AG04450 (cell line): ENCODE measurements around the gene ANO7. TPM values are rescaled to one million over a fixed set of nuclear protein-coding genes. Genes with fewer than 3 reads are reported as not detected.

Source experiments
- CTCF ChIA-PET: fragments of 300-600, 350-600 bp; formaldehyde crosslinking; extraction: SDS; loops from one replicate; lab custom pipeline; 2022; ENCODE audit warnings: antibody characterized with exemption, inconsistent platforms; lab: Charles Lee
- POLR2A ChIA-PET: fragments of 350-600 bp; formaldehyde crosslinking; extraction: SDS; loops from one replicate; lab custom pipeline; 2021; ENCODE audit warnings: antibody characterized with exemption, inconsistent platforms; lab: Yijun Ruan, JAX
- DNase-seq: peaks from one replicate; pipeline ENCODE4 v3.0.0-alpha.2; 2011; ENCODE audit warnings: low read depth, low spot score
- H3K27ac ChIP-seq: one replicate; pipeline ENCODE4 v1.5.1; 2012; ENCODE audit warnings: low read depth, low read length, control low read depth
- H3K27me3 ChIP-seq: one replicate; pipeline ENCODE4 v1.6.0; 2012; ENCODE audit warnings: low read length; ENCODE audit not compliant: control insufficient read depth, insufficient read depth
- H3K4me3 ChIP-seq: 2 replicates; pipeline ENCODE4 v1.5.1; 2011; ENCODE audit warnings: mild to moderate bottlenecking, low read depth, low read length, control low read depth
- H3K9me3 ChIP-seq: 2 replicates; pipeline ENCODE4 v1.5.1; 2012; ENCODE audit warnings: low read length; ENCODE audit not compliant: control insufficient read depth, insufficient read depth
- CTCF ChIP-seq: IDR thresholded peaks from 2 replicates; pipeline ENCODE4 v1.5.1; 2011; ENCODE audit warnings: low read depth, low read length, control low read depth, inconsistent platforms
- polyA plus RNA-seq: library from polyadenylated mRNA; depleted of rRNA; stranded (reverse); fragments of >200 nt; gene quantifications from 2 replicates; pipeline ENCODE4 v1.2.3, GENCODE V29; 2011

The ANO7 gene
- polyA plus RNA-seq, 1 experiment = 0.21 TPM

- no peak for DNase-seq
- Histone ChIP-seq H3K4me3 (no peak overlapping the region), H3K9me3 (no peaks in the 10 kb centered on the region), H3K27me3 (no peaks in the 10 kb centered on the region), H3K27ac (no peak overlapping the region)
- ChIA-PET POLR2A (no interaction called here), CTCF (no interaction called here)
- TF ChIP-seq CTCF = no peak
These were observed 24.8 kb upstream of the ANO7 start for GRCh38 chr2:241163601-241164118.

GRCh38 chr2:241168366-241168765 lies 20.1 kb upstream of the ANO7 start:
- CTCF ChIA-PET = interaction anchor here (1.1 kb wide), 1 partner anchor 317 kb away, joined by 3 read pairs; no protein-coding TSS in a partner anchor
- H3K9me3 ChIP-seq = peaks cover 7% of the 10 kb centered on the region
- no peak overlapping the region for H3K27ac ChIP-seq
- no peak overlapping the region for H3K4me3 ChIP-seq
- DNase-seq = no peak
- TF ChIP-seq CTCF = no peak
- no peaks in the 10 kb centered on the region for H3K27me3 ChIP-seq
- POLR2A ChIA-PET = no interaction called here

GRCh38 chr2:241173557-241173956 lies 14.9 kb upstream of the ANO7 start:
- Histone ChIP-seq H3K9me3 (peaks cover 7% of the 10 kb centered on the region), H3K4me3 (no peak overlapping the region), H3K27me3 (no peaks in the 10 kb centered on the region), H3K27ac (no peak overlapping the region)
- no peak for DNase-seq
- no peak for TF ChIP-seq CTCF
- CTCF ChIA-PET = no interaction called here
- POLR2A ChIA-PET = interaction anchor here (0.6 to 0.7 kb wide), 3 partner anchors 15 to 793 kb away, joined by 3 to 7 read pairs (median 5); no protein-coding TSS in a partner anchor

- ChIA-PET POLR2A (no interaction called here), CTCF (interaction anchor here (0.6 kb wide), 2 partner anchors 77 to 294 kb away, joined by 3 to 4 read pairs; no protein-coding TSS in a partner anchor)
- Histone ChIP-seq H3K27ac (no peak overlapping the region), H3K27me3 (no peaks in the 10 kb centered on the region), H3K9me3 (no peaks in the 10 kb centered on the region; the same call in 1 of the 2 replicates), H3K4me3 (no peak overlapping the region)
- DNase-seq = no peak
- no peak for TF ChIP-seq CTCF
These were observed 10.7 kb upstream of the ANO7 start for GRCh38 chr2:241177526-241178334.

GRCh38 chr2:241178961-241179360 lies 9.5 kb upstream of the ANO7 start:
- DNase-seq = no peak
- POLR2A ChIA-PET = no interaction called here
- Histone ChIP-seq H3K27ac (no peak overlapping the region), H3K4me3 (no peak overlapping the region), H3K27me3 (no peaks in the 10 kb centered on the region), H3K9me3 (no peaks in the 10 kb centered on the region; the same call in 1 of the 2 replicates)
- TF ChIP-seq CTCF = no peak
- CTCF ChIA-PET = no interaction called here
